HG02870 (cell line): Measurements from ENCODE around the gene CDC45.

Source experiments
- ATAC-seq: cut with Tn5 transposase; IDR thresholded peaks from one replicate; pipeline ENCODE4 v1.9.1; 2021; ENCODE audit warnings: mild to moderate bottlenecking, moderate library complexity; ENCODE audit not compliant: unreplicated experiment

The CDC45 gene

DNA sequence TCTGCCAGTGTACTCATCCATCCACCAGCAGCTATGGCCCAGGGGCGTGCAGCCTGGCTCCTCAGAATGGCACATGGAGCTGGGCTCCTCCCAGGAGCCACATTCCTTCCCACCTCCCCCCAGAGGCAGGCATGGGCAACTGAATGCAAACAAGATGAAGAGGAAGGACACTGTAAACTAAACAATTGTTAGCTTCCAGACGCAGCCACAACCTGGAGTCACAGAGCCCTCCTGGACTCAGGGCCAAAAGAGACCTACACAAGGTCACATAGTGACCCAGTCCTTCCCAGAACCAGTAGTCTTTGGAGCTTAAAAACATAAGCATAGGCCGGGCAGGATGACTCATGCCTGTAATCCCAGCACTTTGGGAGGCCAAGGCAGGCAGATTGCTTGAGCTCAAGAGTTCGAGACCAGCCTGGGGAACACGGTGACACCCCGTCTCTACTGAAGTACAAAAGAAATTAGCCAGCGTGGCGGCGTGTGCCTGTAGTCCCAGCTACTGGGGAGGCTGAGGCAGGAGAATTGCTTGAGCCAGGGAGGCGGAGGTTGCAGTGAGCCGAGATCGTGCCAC is 75.2 kb downstream of the CDC45 start:
- ATAC-seq = no peak

DNA sequence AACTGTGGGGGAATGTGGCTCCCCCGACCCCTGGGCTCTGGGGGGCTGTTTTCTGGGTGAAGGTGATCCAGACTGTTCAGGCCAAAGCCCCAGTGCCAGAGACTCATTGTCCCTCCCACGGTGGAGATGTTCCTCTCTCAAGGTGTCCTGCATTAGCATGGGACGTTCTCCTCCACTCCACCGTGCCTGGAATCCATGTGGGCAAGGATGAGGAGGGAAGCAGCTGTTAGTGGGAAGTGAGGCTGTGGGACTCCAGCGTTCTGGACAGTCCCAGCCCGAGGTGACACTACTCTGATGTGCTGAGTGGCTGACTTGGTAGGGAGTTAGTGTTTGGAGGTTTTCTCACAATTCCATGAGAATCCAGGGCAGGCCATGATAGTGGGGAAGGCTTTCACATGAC is 75.9 kb downstream of the CDC45 start:
- no peak for ATAC-seq

DNA sequence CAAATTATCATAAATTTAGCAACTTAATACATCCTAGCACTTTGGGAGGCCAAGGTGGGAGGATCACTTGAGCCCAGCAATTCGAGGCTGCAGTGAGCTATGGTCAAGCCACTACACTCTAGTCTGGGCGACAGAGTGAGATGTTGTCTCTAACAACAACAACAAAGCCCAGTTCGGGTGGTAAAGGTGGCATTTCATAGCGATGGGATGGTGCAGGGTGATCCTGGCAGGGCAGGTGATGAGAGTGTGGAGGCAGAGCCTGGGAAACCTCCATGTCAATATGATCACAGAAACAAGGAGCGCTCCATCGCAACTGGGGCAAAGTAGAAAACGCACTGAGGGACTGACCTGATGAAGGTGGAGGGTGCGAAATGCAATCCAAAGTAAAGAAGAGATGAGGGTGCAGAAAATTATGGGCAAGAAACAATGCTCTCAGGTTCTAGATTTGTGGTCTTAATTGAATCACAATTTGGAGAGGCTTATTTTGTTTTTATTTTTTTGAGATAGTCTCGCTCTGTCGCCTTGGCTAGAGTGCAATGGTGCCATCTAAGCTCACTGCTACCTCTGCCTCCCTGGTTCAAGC is 77.3 kb downstream of the CDC45 start:
- ATAC-seq = no peak

DNA sequence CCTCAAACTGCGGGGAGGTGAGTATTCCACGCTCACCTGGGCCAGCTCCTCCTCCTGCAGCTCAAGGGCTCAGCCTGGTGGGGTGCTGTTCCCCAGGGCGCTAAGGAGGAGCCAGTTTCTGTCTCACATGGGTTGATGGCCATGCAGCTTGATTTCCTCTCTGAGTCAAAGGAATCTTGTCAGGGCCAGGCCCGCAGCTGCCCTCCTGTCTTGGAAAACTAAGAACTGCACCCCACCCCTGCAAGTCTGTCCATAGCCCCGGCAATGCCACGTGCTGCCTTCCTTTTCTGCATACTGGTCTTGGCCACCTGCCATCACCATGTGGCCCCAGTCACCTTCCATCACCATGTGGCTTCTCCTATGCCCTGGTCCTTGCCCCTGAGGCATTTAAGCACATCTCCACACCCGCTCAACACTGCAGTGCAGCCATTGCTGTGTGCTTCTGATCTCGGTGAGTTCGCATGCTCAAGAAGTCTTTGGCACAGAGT is 79.6 kb downstream of the CDC45 start:
- no peak for ATAC-seq

DNA sequence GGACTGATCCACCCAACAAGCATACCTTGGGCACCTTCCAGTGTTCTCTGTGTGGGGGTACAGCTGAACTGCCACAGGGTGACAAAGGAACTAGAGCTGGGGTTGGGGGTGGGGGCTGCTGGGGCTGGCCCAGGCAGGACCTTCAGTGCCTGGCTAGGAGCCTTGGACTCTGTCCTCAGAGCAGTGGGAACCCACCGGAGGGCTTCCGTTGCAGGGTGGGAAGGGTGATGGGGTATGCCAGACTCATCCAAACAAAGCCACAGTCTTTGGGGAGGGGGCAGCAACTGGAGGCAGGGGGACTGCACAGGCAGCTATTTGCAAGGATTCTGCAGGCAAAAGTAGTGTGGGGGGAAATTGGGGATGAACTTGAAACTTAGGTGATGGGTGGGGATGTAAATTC is 80.2 kb downstream of the CDC45 start:
- ATAC-seq = no peak

DNA sequence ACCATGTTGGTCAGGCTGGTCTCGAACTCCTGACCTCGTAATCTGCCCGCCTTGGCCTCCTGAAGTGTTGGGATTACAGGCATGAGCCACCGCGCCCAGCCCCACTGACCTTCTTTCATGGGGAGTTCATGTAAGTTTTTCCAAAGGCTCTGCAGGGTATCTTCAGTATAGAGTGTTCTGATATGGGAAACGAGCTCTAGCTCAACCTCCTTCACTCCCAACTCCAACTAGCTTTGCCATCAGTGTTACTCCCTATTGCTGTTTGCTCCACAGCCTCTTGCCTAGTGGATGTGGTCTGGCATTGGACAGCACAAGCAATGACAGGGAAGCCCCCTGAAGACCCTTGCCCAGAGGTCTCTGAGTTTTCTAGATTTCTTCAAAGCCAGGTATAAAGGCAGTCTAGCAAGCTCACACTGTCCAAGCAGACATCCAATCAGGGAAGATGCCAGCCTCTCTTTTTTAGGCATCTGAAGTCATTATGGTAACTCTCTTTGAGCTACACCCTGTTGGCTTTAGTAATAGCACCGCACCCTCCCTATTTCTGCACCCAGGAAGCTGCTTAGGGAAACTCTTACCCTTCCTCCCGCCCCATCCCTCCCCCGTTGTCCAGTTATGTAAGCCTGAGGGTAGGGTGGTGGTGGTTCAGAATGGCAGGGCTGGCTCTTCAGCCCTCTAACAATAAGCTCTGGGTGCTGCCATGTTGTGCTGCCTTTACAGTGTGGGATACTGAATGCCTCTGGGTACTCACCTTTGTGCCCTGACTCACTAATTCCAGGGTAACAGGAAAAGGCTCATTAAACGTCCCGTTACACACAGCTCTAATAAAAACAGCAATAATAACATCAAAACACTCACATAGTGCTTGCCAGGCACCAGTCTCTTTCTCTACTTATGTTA is 85.9 kb downstream of the CDC45 start:
- no peak for ATAC-seq

DNA sequence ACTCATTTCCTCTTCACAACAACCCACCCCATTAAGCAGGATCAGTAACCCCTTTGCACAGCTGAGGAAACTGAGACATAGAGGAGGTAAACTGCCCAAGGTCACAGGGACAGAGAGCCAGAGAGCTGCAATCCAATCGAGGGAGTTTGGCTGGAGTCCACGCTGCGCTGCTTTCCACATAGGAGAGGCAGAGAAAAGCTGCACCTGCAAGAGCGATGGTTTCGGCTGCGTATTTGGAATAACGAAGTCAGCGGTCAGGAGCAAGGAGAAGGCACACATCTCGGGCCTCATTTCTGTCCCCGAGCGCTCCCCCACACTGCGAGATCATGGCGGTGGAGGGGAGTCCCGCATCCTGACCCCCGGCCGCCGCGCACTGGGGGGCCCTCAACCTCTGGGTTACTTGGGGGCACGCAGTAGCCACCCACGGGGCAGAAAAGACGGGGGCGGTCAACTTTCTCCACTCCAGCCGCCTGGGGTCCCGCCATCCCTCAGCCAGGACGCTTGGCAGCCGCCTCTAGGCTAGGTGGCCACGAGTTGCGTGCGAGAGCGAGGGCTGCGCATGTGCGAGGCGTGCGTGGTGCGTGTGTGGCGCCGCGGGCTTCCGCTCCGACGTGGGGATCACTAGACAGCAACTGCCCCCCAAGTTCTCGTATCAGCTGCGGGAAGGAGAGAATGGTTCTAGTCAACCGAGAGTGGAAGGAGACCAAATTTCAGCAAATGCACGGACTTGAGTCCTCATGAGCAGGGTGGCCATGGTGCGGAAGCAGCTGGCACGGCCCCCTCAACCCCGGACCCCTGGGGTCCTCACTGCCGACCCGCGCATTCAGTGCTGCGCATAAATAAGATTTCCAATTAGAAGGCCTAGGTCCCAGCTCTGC is 86.8 kb downstream of the CDC45 start:
- ATAC-seq = no peak

DNA sequence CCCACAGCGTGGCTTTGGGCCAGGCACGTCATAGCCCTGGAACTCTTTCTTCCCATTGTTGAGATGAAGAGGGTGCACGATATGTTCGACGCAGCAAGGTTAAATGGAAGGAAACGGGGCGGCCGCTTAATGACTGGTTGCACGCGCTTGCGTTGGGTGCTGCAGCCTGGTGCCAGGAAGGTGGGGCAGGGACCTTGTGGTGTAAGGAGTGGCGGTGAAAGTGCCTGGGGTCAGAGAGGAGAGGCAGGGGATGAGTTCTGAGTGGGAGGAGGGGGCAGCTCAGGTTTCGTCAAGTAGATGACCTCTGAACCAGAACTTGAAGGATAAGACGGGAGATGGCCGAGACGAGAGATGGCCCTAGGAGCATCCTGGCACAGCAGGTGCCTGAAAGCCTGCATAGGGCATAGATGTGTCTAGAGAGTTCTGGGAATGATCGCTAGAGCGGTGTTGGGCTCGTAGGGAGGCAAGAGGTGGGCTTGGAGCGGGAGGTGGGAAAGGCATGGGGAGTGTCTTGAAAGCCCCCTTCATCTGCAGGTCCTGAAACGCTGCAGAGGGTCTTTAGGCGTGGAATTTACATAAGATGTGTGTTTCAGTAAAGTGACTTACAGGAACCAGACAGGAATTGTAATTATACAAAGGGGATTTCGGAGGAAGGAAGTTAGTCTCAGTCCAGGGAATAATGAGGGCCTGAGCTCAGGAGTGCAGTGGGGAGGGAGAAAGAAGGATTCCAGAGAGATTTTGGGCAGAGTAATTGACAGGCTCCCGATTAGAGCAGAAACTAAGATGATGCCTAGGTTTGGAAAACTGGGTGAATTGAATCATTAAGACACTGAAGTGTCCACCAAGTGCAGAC is 87.7 kb downstream of the CDC45 start:
- no peak for ATAC-seq

DNA sequence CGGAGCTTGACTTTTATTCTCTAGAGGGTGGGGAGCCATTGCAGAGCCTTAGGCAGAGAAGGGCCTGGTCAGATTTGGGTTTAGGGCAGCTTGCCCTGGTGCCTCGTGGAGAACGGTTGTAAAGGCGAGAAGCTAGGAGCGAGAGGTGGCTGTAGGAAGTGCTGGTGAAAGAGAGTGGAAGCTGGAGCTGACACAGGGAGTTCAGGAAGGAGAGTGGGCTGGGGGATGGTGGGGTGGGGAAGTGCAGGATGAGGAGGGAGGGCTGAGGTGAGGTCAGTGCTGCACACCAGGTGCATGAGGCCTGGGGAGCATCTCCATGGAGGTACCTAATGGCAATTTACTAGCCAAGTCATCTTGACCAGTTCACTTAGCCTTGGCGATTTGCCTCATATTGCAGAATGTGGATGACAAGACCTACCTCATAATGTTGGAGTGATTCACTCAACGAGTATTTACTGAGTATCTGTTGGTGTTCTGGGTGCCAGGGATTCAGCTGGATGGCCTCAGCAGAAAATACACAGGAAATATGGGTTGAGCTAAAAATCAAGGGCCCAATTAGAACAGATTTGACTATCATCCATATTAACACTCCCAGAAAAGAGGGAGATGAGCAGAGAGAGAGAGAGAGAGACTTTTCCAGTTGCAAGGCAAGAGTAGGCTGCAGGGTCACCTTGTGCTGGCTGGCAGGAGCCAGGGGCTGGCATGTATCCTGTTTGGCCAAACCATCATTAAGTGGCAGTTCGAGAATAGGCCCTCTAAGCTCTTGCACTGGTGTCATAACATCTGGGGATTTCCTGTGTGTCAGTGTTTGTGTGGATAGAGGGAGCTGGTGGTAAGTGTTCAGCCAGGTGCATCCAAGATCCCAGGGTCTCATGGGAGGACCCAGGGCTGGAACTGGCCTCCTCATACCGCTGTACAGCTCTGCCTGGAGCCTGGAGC is 88.9 kb downstream of the CDC45 start:
- ATAC-seq = no peak

DNA sequence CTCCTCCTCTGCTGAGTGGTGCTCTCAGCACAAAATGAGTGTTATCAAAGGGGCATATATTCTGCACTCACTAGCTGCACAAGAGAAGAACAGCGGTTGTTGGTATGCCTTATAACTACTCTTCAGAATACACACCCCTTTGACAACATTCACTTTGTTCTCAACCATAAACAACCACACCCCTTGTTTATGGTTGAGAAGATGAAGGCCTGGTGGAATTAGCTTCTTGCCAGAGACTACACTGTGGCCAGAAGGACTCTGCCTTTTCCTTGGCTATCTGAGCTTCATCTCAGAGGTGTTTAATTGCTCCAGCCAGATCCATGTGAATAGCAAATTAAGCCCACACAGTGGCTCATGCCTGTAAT is 89.5 kb downstream of the CDC45 start:
- no peak for ATAC-seq

DNA sequence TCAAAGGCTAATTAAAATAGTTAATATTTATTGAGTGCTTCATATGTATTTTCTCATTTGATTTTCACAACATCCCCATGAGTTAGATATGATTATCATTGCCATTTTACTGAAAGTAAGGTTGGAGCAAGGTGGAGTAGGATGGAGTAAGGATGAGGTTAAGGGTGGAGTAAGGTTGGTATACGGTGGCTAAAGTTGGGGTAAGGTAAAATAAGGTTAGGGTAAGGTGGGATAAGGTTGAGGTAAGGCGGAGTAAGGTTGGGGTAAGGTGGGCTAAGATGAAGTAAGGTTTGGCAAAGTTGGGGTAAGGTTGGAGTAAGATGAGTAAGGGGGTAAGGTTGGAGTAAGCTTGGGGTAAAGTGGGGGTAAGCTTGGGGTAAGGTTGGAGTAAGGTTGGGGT is 90.3 kb downstream of the CDC45 start:
- ATAC-seq = no peak
